ENCODE measurements around the gene FCHSD2. TPM values are rescaled to one million over a fixed set of nuclear protein-coding genes. Genes with fewer than 3 reads are reported as not detected.
"Not testable (repeated sequence)": the region's sequence is repeated elsewhere in the genome, so short reads cannot be mapped to it uniquely, and the experiment has no call there.

The FCHSD2 gene
- polyA plus RNA-seq, 1 donor from 2014 or later = 72.1 TPM

- Mint-ChIP-seq H3K4me3 (no peak overlapping the region), H3K4me1 (peaks cover 48 to 73% (median 63%) of the 10 kb centered on the region in 3 donors), H3K27ac (peak overlapping the region; percentile 44 to 79 (median 76)), H3K9me3 (peaks cover 0 to 6% (median 4%) of the 10 kb centered on the region in 3 donors), H3K27me3 (no peaks in the 10 kb centered on the region), H3K36me3 (peaks cover 8% of the 10 kb centered on the region)
These were observed 83.0 kb downstream of the FCHSD2 start for GRCh38 chr11:73058989-73059674.

DNA sequence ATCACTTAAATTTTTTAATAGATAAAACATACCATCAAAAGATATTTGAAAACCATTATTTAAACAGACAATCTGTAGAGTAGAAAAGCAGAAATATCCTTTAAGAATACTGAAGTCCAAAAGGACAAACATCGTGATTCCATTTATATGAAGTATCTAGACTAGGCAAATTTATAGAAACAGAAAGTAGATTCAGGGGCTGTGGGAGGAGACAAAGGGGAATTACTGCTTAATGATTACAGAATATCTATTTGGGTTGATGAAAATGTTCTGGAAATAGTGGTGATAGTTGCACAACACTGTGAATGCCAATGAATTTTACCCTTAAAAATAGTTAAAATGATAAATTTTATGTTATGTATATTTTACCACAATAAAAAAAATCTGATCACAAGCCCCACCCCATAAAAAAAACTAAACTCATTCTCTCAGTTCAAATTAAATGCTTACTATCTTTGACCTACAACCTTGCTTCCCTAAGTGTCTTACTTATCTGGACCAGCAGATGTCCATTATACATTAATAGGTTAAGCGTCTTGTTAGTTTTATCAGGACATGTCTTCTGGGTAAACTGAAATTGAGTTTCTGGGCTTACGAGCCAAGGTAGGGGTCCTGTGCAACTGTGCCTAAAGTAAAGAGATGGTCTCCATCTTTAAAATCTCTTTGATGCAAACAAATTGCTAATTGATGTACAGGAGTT is 86.3 kb downstream of the FCHSD2 start:
- Mint-ChIP-seq H3K27me3 (no peaks in the 10 kb centered on the region), H3K4me1 (peaks cover 48 to 57% (median 54%) of the 10 kb centered on the region in 3 donors), H3K4me3 (peak overlapping the region in 2 of 4 donors; percentile 25 to 28)

GRCh38 chr11:73055002-73055401 is 87.1 kb downstream of the FCHSD2 start:
- H3K27ac Mint-ChIP-seq = peak overlapping the region; percentile 44 to 73 (median 54)
- peaks cover 43 to 57% (median 54%) of the 10 kb centered on the region in 3 donors for H3K4me1 Mint-ChIP-seq
- H3K27me3 Mint-ChIP-seq = no peaks in the 10 kb centered on the region
- peaks cover 6% of the 10 kb centered on the region for H3K36me3 Mint-ChIP-seq
- H3K9me3 Mint-ChIP-seq = peaks cover 0 to 6% (median 4%) of the 10 kb centered on the region in 3 donors
- peak overlapping the region in 2 of 4 donors; percentile 77 to 83 for H3K4me3 Mint-ChIP-seq

More for the DNA sequence above, 86.3 kb downstream of the FCHSD2 start:
- H3K27ac Mint-ChIP-seq = peak overlapping the region in 2 of 3 donors; percentile 44 to 54
- H3K36me3 Mint-ChIP-seq = peaks cover 6% of the 10 kb centered on the region
- peaks cover 0 to 6% (median 4%) of the 10 kb centered on the region in 3 donors for H3K9me3 Mint-ChIP-seq

DNA sequence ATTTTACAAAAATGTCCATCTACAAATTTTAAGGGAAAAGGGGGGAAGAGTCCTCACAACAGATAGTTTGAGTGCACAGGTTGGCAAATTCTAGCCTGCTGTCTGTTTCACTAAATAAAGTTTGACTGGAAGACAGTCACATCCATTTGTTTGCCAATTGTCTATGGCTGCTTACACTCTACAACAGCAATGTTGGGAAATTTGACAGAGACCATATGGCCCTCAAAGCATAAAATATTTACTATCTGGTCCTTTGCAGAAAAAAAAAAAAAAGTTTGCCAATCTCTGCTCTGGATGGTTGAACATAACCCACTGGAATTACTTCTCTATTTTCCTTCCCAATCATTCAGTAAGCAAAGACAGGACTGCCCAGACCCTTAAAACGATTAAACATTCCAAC is 88.2 kb downstream of the FCHSD2 start:
- Mint-ChIP-seq H3K36me3 (peaks cover 6% of the 10 kb centered on the region), H3K4me3 (peak overlapping the region in 1 of 4 donors; percentile 77), H3K9me3 (peaks cover 0 to 6% (median 4%) of the 10 kb centered on the region in 3 donors), H3K27me3 (no peaks in the 10 kb centered on the region), H3K4me1 (peaks cover 43 to 56% (median 53%) of the 10 kb centered on the region in 3 donors), H3K27ac (peak overlapping the region; percentile 31 to 54 (median 44))

DNA sequence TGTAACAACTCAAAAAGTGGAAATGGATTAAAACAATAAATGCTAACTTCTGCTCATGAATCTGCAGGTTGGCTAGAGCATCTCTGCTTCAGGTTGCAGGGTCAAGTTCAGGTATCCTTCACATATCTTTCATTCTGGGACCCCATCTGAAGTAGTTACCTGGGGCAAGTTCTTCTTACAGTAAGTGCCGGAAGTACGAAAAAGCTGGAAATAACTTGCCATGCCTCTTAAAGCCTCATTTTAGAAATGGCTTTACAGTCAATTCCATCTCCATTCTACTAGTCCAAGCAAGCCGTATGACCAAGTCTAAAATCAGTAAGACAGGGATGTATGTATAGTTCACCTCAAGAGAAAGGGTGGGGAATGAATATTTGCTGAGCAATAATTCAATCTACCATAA is 93.7 kb downstream of the FCHSD2 start:
- peak overlapping the region; percentile 71 to 93 (median 88) for H3K27ac Mint-ChIP-seq
- H3K27me3 Mint-ChIP-seq = no peaks in the 10 kb centered on the region
- H3K4me3 Mint-ChIP-seq = peak overlapping the region; percentile 4 to 76 (median 50)
- peaks cover 3% of the 10 kb centered on the region for H3K36me3 Mint-ChIP-seq
- H3K4me1 Mint-ChIP-seq = peaks cover 43 to 48% (median 45%) of the 10 kb centered on the region in 3 donors
- no peaks in the 10 kb centered on the region for H3K9me3 Mint-ChIP-seq

GRCh38 chr11:73047773-73048371 is 94.2 kb downstream of the FCHSD2 start:
- Mint-ChIP-seq H3K4me1 (peaks cover 43 to 48% (median 46%) of the 10 kb centered on the region in 3 donors), H3K27ac (peak overlapping the region; percentile 71 to 93 (median 88)), H3K4me3 (peak overlapping the region; percentile 4 to 76 (median 50)), H3K36me3 (peaks cover 3% of the 10 kb centered on the region), H3K9me3 (no peaks in the 10 kb centered on the region), H3K27me3 (no peaks in the 10 kb centered on the region)

DNA sequence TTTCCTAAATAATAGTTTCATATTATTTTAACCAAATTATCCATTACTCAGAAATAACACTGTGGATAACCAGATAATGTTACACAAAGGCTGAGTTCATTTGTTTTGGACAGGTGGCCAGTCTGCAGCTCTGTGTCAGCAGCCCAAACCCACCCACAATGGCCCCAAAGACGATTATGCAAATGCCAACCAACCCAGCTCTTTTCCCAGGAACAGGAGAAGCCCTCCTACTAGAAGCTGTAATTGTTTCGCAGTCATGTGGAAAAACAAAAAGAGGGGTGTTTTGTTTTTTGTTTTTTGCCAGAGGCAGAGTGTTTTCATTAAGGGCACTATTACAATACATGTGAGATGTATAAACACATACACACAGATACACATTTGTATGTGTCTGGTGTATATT is 102.1 kb downstream of the FCHSD2 start:
- Mint-ChIP-seq H3K27ac (no peak overlapping the region), H3K4me1 (peaks cover 31 to 32% (median 31%) of the 10 kb centered on the region in 3 donors), H3K27me3 (no peaks in the 10 kb centered on the region), H3K9me3 (no peaks in the 10 kb centered on the region), H3K4me3 (no peak overlapping the region), H3K36me3 (peaks cover 14% of the 10 kb centered on the region)

GRCh38 chr11:73034777-73035176 is 107.3 kb downstream of the FCHSD2 start:
- no peaks in the 10 kb centered on the region for H3K27me3 Mint-ChIP-seq
- peaks cover 33 to 38% (median 37%) of the 10 kb centered on the region in 3 donors for H3K4me1 Mint-ChIP-seq
- H3K27ac Mint-ChIP-seq = peak overlapping the region in 1 of 3 donors; percentile 52
- H3K9me3 Mint-ChIP-seq = peaks cover 0 to 3% (median 0%) of the 10 kb centered on the region in 3 donors
- peaks cover 24% of the 10 kb centered on the region for H3K36me3 Mint-ChIP-seq
- H3K4me3 Mint-ChIP-seq = peak overlapping the region in 2 of 4 donors; percentile 29 to 47

GRCh38 chr11:73034331-73034730 is 107.8 kb downstream of the FCHSD2 start:
- Mint-ChIP-seq H3K27ac (peak overlapping the region in 2 of 3 donors; percentile 20 to 52), H3K4me1 (peaks cover 38 to 42% (median 42%) of the 10 kb centered on the region in 3 donors), H3K9me3 (peaks cover 0 to 3% (median 0%) of the 10 kb centered on the region in 3 donors), H3K36me3 (peaks cover 23% of the 10 kb centered on the region), H3K27me3 (no peaks in the 10 kb centered on the region), H3K4me3 (peak overlapping the region in 2 of 4 donors; percentile 29 to 50)

- H3K4me1 Mint-ChIP-seq = peaks cover 41 to 48% (median 47%) of the 10 kb centered on the region in 3 donors
- H3K9me3 Mint-ChIP-seq = peaks cover 9 to 22% (median 21%) of the 10 kb centered on the region in 3 donors
- peaks cover 40% of the 10 kb centered on the region for H3K36me3 Mint-ChIP-seq
- peak overlapping the region in 1 of 4 donors; percentile 33 for H3K4me3 Mint-ChIP-seq
- H3K27me3 Mint-ChIP-seq = no peaks in the 10 kb centered on the region
- peak overlapping the region in 2 of 3 donors; percentile 16 to 59 for H3K27ac Mint-ChIP-seq
These were observed 112.0 kb downstream of the FCHSD2 start for GRCh38 chr11:73030130-73030529.

GRCh38 chr11:73029403-73029802 is 112.7 kb downstream of the FCHSD2 start:
- peaks cover 33 to 50% (median 41%) of the 10 kb centered on the region in 3 donors for H3K4me1 Mint-ChIP-seq
- H3K9me3 Mint-ChIP-seq = peaks cover 13 to 27% (median 27%) of the 10 kb centered on the region in 3 donors
- peak overlapping the region in 2 of 4 donors; percentile 47 to 74 for H3K4me3 Mint-ChIP-seq
- H3K36me3 Mint-ChIP-seq = peaks cover 46% of the 10 kb centered on the region
- H3K27ac Mint-ChIP-seq = peak overlapping the region; percentile 16 to 63 (median 59)
- no peaks in the 10 kb centered on the region for H3K27me3 Mint-ChIP-seq

GRCh38 chr11:73028611-73029010 is 113.5 kb downstream of the FCHSD2 start:
- Mint-ChIP-seq H3K36me3 (peaks cover 48% of the 10 kb centered on the region), H3K27me3 (no peaks in the 10 kb centered on the region), H3K9me3 (peaks cover 15 to 35% (median 34%) of the 10 kb centered on the region in 3 donors), H3K27ac (peak overlapping the region; percentile 16 to 83 (median 51)), H3K4me1 (peaks cover 34 to 48% (median 39%) of the 10 kb centered on the region in 3 donors), H3K4me3 (peak overlapping the region in 2 of 4 donors; percentile 69 to 74)

- Mint-ChIP-seq H3K4me1 (peaks cover 35 to 56% (median 42%) of the 10 kb centered on the region in 3 donors), H3K27ac (peak overlapping the region in 2 of 3 donors; percentile 81 to 84), H3K36me3 (peaks cover 49% of the 10 kb centered on the region), H3K9me3 (peaks cover 21 to 39% (median 34%) of the 10 kb centered on the region in 3 donors)
- H3K4me3 Mint-ChIP-seq, H3K27me3 Mint-ChIP-seq: not testable (repeated sequence)
These were observed 114.3 kb downstream of the FCHSD2 start for GRCh38 chr11:73027840-73028239.

DNA sequence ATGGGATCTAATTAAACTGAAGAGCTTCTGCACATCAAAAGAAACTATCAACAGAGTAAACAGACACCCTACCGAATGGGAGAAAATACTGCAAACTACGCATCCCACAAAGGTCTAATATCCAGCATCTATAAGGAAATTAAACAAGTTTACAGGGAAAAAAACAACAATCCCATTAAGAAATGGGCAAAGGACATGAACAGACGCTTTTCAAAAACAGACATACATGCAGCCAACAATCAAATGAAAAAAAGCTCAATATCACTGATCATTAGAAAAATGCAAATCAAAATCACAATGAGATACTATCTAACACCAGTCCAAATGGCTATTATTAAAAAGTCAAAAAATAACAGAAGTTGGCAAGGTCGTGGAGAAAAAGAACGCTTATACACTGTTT is 117.5 kb downstream of the FCHSD2 start:
- H3K36me3 Mint-ChIP-seq = peaks cover 42% of the 10 kb centered on the region
- H3K4me1 Mint-ChIP-seq = peaks cover 40 to 50% (median 41%) of the 10 kb centered on the region in 3 donors

More for the DNA sequence above, 117.5 kb downstream of the FCHSD2 start:
- H3K9me3 Mint-ChIP-seq = peaks cover 19 to 42% (median 34%) of the 10 kb centered on the region in 3 donors
- H3K27me3 Mint-ChIP-seq = no peaks in the 10 kb centered on the region
- peak overlapping the region in 1 of 3 donors; percentile 17 for H3K27ac Mint-ChIP-seq
- H3K4me3 Mint-ChIP-seq = peak overlapping the region in 1 of 4 donors; percentile 15

Measured in IgD-negative memory B cell (primary cell).